ENCODE measurements around the gene DCST2.

The DCST2 gene

GRCh38 chr1:155033524-155033923 lies at the start of gene DCST2, which contains the start of gene DCST1:
DCST2 (minus strand) TSS chr1:155033781; CDS start chr1:155033701, 80 bp downstream.
DCST1 (plus strand) TSS chr1:155033824; CDS start chr1:155034037, 213 bp downstream.
- Mint-ChIP-seq H3K27me3 (ENCODE audit: low read depth, poor library complexity) (peaks cover 14% of the 10 kb centered on the region), H3K9me3 (no peaks in the 10 kb centered on the region), H3K36me3 (ENCODE audit: low read depth) (no peaks in the 10 kb centered on the region), H3K4me1 (peaks cover 21% of the 10 kb centered on the region), H3K27ac (no peak within 1 kb of the TSS), H3K4me3 (no peak within 1 kb of the TSS)
- no peak for DNase-seq
- no peak for TF ChIP-seq CTCF (IDR thresholded peaks at IDR 0.05)

- H3K36me3 Mint-ChIP-seq (ENCODE audit: low read depth) = peaks cover 9% of the 10 kb centered on the region
- DNase-seq = no peak
- H3K4me3 Mint-ChIP-seq = peak overlapping the region; percentile 58
- no peak overlapping the region for H3K27ac Mint-ChIP-seq
- no peaks in the 10 kb centered on the region for H3K9me3 Mint-ChIP-seq
- peaks cover 11% of the 10 kb centered on the region for H3K27me3 Mint-ChIP-seq (ENCODE audit: low read depth, poor library complexity)
- peaks cover 58% of the 10 kb centered on the region for H3K4me1 Mint-ChIP-seq
- no peak for TF ChIP-seq CTCF (IDR thresholded peaks at IDR 0.05)
Observed at GRCh38 chr1:155083052-155083541, 49.5 kb upstream of the DCST2 start.

- Mint-ChIP-seq H3K36me3 (ENCODE audit: low read depth) (peaks cover 4% of the 10 kb centered on the region), H3K4me3 (peak overlapping the region; percentile 74), H3K4me1 (peaks cover 59% of the 10 kb centered on the region), H3K27ac (peak overlapping the region; percentile 45), H3K27me3 (ENCODE audit: low read depth, poor library complexity) (peaks cover 13% of the 10 kb centered on the region), H3K9me3 (no peaks in the 10 kb centered on the region)
- peak; percentile 48 for DNase-seq
- TF ChIP-seq CTCF (IDR thresholded peaks at IDR 0.05) = no peak
Observed at GRCh38 chr1:155082301-155083051, 48.9 kb upstream of the DCST2 start.

- no peak for TF ChIP-seq CTCF (IDR thresholded peaks at IDR 0.05)
- peak overlapping the region; percentile 82 for H3K4me3 Mint-ChIP-seq
- no peaks in the 10 kb centered on the region for H3K36me3 Mint-ChIP-seq (ENCODE audit: low read depth)
- peak; percentile 60 for DNase-seq
- no peaks in the 10 kb centered on the region for H3K9me3 Mint-ChIP-seq
- peaks cover 62% of the 10 kb centered on the region for H3K4me1 Mint-ChIP-seq
- peaks cover 14% of the 10 kb centered on the region for H3K27me3 Mint-ChIP-seq (ENCODE audit: low read depth, poor library complexity)
- H3K27ac Mint-ChIP-seq = no peak overlapping the region
Observed at GRCh38 chr1:155081472-155082300, 48.1 kb upstream of the DCST2 start.

- H3K9me3 Mint-ChIP-seq = no peaks in the 10 kb centered on the region
- no peak overlapping the region for H3K27ac Mint-ChIP-seq
- H3K27me3 Mint-ChIP-seq (ENCODE audit: low read depth, poor library complexity) = peaks cover 14% of the 10 kb centered on the region
- H3K36me3 Mint-ChIP-seq (ENCODE audit: low read depth) = no peaks in the 10 kb centered on the region
- DNase-seq = peak; percentile 95
- H3K4me1 Mint-ChIP-seq = peaks cover 70% of the 10 kb centered on the region
- no peak for TF ChIP-seq CTCF (IDR thresholded peaks at IDR 0.05)
- peak overlapping the region; percentile 95 for H3K4me3 Mint-ChIP-seq
Observed at GRCh38 chr1:155080312-155081228, 47.0 kb upstream of the DCST2 start.

All from nephron progenitor cell (in vitro differentiated cells).